ENCODE data around the gene CTF1.
"Not testable (repeated sequence)": the region's sequence is repeated elsewhere in the genome, so short reads cannot be mapped to it uniquely, and the experiment has no call there.

The CTF1 gene

GRCh38 chr16:30896261-30896888 lies at the start of gene CTF1:
CTF1 (plus strand) TSS chr16:30896614; CDS start chr16:30896644, 30 bp downstream.
- FAIRE-seq, result no peak

GRCh38 chr16:30846649-30847402 lies 49.6 kb upstream of the CTF1 start:
- no peak for FAIRE-seq

- no peak for FAIRE-seq
Measured at GRCh38 chr16:30850246-30850645, 46.2 kb upstream of the CTF1 start.

- no peak for FAIRE-seq
Measured at GRCh38 chr16:30853758-30854157, 42.7 kb upstream of the CTF1 start.

- no peak for FAIRE-seq
Measured at GRCh38 chr16:30858111-30858495, 38.3 kb upstream of the CTF1 start.

- FAIRE-seq, result no peak
Measured at GRCh38 chr16:30858829-30859423, 37.5 kb upstream of the CTF1 start.

GRCh38 chr16:30860729-30861128 lies 35.7 kb upstream of the CTF1 start:
- not testable (repeated sequence) for FAIRE-seq

- FAIRE-seq, result not testable (repeated sequence)
Measured at GRCh38 chr16:30863178-30863577, 33.2 kb upstream of the CTF1 start.

- no peak for FAIRE-seq
Measured at GRCh38 chr16:30866031-30866430, 30.4 kb upstream of the CTF1 start.

- no peak for FAIRE-seq
Measured at GRCh38 chr16:30867747-30868146, 28.7 kb upstream of the CTF1 start.

GRCh38 chr16:30870904-30871303 lies 25.5 kb upstream of the CTF1 start:
- no peak for FAIRE-seq

- FAIRE-seq, result no peak
Measured at GRCh38 chr16:30874244-30874820, 22.1 kb upstream of the CTF1 start.

GRCh38 chr16:30874821-30875717 lies 21.3 kb upstream of the CTF1 start:
- FAIRE-seq, result no peak

- FAIRE-seq, result no peak
Measured at GRCh38 chr16:30875871-30876801, 20.3 kb upstream of the CTF1 start.

GRCh38 chr16:30876867-30877266 lies 19.5 kb upstream of the CTF1 start:
- no peak for FAIRE-seq

GRCh38 chr16:30882429-30883310 lies 13.7 kb upstream of the CTF1 start:
- FAIRE-seq, result no peak

GRCh38 chr16:30884760-30885159 lies 11.7 kb upstream of the CTF1 start:
- FAIRE-seq, result no peak

- FAIRE-seq, result no peak
Measured at GRCh38 chr16:30885196-30885595, 11.2 kb upstream of the CTF1 start.

- no peak for FAIRE-seq
Measured at GRCh38 chr16:30886145-30886544, 10.3 kb upstream of the CTF1 start.

- no peak for FAIRE-seq
Measured at GRCh38 chr16:30887927-30888326, 8.5 kb upstream of the CTF1 start.

Data from islet of Langerhans (tissue), 1 donor.